ENCODE results near the gene INKA2. TPM values are rescaled to one million over a fixed set of nuclear protein-coding genes. Genes with fewer than 3 reads are reported as not detected.
"Not testable (repeated sequence)": the region's sequence is repeated elsewhere in the genome, so short reads cannot be mapped to it uniquely, and the experiment has no call there.

The INKA2 gene
- total RNA-seq, 1 donor from 2014 or later = 10.4 TPM

- no peak for DNase-seq (ENCODE audit: extremely low read depth, low read depth, low spot score)
Measured at GRCh38 chr1:111751906-111752575, 12.8 kb upstream of the INKA2 start.

GRCh38 chr1:111750856-111751255, 11.7 kb upstream of the INKA2 start:
- DNase-seq (ENCODE audit: extremely low read depth, low read depth, low spot score) = no peak

GRCh38 chr1:111749628-111750027, 10.4 kb upstream of the INKA2 start:
- no peak for DNase-seq (ENCODE audit: extremely low read depth, low read depth, low spot score)

- DNase-seq (ENCODE audit: extremely low read depth, low read depth, low spot score) = no peak
Measured at GRCh38 chr1:111747947-111748346, 8.8 kb upstream of the INKA2 start.

GRCh38 chr1:111747282-111747734, 8.1 kb upstream of the INKA2 start:
- no peak for DNase-seq (ENCODE audit: extremely low read depth, low read depth, low spot score)

- no peak for DNase-seq (ENCODE audit: extremely low read depth, low read depth, low spot score)
Measured at GRCh38 chr1:111746614-111746999, 7.4 kb upstream of the INKA2 start.

- DNase-seq (ENCODE audit: extremely low read depth, low read depth, low spot score) = no peak
Measured at GRCh38 chr1:111745675-111746613, 6.7 kb upstream of the INKA2 start.

- no peak for DNase-seq (ENCODE audit: extremely low read depth, low read depth, low spot score)
Measured at GRCh38 chr1:111743679-111744101, 4.5 kb upstream of the INKA2 start.

- DNase-seq (ENCODE audit: extremely low read depth, low read depth, low spot score) = no peak
Measured at GRCh38 chr1:111742938-111743549, 3.8 kb upstream of the INKA2 start.

GRCh38 chr1:111742292-111742691, 3.1 kb upstream of the INKA2 start:
- DNase-seq (ENCODE audit: extremely low read depth, low read depth, low spot score) = not testable (repeated sequence)

- no peak for DNase-seq (ENCODE audit: extremely low read depth, low read depth, low spot score)
Measured at GRCh38 chr1:111739925-111740765, 950 bp upstream of the INKA2 start.

- no peak for DNase-seq (ENCODE audit: extremely low read depth, low read depth, low spot score)
Measured at GRCh38 chr1:111738436-111739193, 580 bp downstream of the INKA2 start.

GRCh38 chr1:111738133-111738435, 1.1 kb downstream of the INKA2 start:
- no peak for DNase-seq (ENCODE audit: extremely low read depth, low read depth, low spot score)

GRCh38 chr1:111737216-111738132, 1.7 kb downstream of the INKA2 start:
- no peak for DNase-seq (ENCODE audit: extremely low read depth, low read depth, low spot score)

- no peak for DNase-seq (ENCODE audit: extremely low read depth, low read depth, low spot score)
Measured at GRCh38 chr1:111736548-111737215, 2.5 kb downstream of the INKA2 start.

GRCh38 chr1:111735858-111736544, 3.2 kb downstream of the INKA2 start:
- no peak for DNase-seq (ENCODE audit: extremely low read depth, low read depth, low spot score)

- no peak for DNase-seq (ENCODE audit: extremely low read depth, low read depth, low spot score)
Measured at GRCh38 chr1:111735321-111735720, 3.9 kb downstream of the INKA2 start.

- DNase-seq (ENCODE audit: extremely low read depth, low read depth, low spot score) = no peak
Measured at GRCh38 chr1:111734856-111735255, 4.3 kb downstream of the INKA2 start.

Measured in glomerular endothelial cell (primary cell).